Measurements from ENCODE around the gene MYO18A.
A peak's percentile ranks its signal among the peaks of the same experiment; 100 is the strongest.

DNA sequence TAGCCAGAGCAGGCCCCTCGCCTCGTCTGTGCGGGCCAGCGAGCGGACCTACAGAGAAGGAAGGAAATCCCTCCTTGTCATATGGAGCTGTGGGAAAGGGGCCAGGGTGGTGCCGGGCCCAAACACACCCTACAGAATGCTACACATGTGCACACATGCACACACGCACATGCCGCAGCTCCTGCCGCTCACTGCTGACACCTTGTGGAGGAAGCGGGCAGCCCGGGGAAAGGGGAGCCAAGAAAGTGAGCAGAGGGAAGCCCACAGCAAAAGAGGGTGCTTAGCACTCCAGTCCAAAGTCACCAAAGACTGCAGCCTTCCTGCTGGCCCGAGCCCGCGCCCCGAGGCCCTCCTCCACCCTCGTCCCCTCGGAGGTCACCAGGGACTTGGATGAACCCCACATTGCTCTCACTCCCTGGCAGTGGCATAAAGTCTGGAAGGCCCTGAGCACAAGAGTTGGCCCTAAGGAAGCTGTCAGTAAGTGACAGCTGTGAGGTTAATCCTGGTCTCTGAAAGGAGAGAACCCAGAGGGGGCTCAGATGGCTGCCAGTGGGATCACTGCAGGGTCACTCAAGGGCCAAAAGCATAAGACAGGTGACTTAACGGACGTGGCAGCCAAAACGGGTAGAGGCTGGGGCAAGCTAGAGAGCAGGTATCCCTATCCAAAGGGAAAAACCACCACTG lies 68.2 kb downstream of the MYO18A start:
- TF ChIP-seq POLR2A (IDR thresholded peaks at IDR 0.05; ENCODE audit: low read depth) (no peak), EP300 (IDR thresholded peaks at IDR 0.05) (no peak)
- TF ChIP-seq, protein P1, sequence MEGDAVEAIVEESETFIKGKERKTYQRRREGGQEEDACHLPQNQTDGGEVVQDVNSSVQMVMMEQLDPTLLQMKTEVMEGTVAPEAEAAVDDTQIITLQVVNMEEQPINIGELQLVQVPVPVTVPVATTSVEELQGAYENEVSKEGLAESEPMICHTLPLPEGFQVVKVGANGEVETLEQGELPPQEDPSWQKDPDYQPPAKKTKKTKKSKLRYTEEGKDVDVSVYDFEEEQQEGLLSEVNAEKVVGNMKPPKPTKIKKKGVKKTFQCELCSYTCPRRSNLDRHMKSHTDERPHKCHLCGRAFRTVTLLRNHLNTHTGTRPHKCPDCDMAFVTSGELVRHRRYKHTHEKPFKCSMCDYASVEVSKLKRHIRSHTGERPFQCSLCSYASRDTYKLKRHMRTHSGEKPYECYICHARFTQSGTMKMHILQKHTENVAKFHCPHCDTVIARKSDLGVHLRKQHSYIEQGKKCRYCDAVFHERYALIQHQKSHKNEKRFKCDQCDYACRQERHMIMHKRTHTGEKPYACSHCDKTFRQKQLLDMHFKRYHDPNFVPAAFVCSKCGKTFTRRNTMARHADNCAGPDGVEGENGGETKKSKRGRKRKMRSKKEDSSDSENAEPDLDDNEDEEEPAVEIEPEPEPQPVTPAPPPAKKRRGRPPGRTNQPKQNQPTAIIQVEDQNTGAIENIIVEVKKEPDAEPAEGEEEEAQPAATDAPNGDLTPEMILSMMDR (IDR thresholded peaks at IDR 0.05): peak; percentile 78 to 93 (median 81)

Measured in esophagus muscularis mucosa (tissue), 4 donors.